ENCODE measurements around the gene MAP3K10.
"Not testable (repeated sequence)": the region's sequence is repeated elsewhere in the genome, so short reads cannot be mapped to it uniquely, and the experiment has no call there.

DNA sequence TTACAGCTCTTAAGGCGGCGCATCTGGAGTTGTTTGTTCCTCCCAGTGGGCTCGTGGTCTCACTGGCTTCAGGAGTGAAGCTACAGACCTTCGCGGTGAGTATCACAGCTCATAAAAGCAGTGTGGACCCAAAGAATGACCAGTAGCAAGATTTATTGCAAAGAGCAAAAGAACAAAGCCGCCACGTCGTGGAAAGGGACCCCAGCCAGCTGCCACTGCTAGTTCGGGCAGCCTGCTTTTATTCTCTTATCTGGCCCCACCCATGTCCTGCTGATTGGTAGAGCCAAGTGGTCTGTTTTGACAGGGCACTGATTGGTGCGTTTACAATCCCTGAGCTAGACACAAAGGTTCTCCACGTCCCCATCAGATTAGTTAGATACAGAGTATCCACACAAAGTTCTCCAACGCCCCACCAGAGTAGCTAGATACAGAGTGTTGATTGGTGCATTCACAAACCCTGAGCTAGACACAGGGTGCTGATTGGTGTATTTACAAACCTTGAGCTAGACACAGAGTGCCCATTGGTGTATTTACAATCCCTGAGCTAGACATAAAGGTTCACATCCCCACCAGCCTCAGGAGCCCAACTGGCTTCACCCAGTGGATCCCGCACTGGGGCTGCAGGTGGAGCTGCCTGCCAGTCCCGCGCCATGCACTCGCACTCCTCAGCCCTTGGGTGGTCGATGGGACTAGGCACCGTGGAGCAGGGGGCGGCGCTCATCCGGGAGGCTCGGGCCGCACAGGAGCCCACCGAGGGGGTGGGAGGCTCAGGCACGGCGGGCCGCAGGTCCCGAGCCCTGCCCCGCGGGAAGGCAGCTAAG lies 21.5 kb upstream of the MAP3K10 start:
- TF ChIP-seq, protein P1, sequence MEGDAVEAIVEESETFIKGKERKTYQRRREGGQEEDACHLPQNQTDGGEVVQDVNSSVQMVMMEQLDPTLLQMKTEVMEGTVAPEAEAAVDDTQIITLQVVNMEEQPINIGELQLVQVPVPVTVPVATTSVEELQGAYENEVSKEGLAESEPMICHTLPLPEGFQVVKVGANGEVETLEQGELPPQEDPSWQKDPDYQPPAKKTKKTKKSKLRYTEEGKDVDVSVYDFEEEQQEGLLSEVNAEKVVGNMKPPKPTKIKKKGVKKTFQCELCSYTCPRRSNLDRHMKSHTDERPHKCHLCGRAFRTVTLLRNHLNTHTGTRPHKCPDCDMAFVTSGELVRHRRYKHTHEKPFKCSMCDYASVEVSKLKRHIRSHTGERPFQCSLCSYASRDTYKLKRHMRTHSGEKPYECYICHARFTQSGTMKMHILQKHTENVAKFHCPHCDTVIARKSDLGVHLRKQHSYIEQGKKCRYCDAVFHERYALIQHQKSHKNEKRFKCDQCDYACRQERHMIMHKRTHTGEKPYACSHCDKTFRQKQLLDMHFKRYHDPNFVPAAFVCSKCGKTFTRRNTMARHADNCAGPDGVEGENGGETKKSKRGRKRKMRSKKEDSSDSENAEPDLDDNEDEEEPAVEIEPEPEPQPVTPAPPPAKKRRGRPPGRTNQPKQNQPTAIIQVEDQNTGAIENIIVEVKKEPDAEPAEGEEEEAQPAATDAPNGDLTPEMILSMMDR (conservative IDR thresholded peaks at IDR 0.05; ENCODE audit: low read depth, low read length) = not testable (repeated sequence)
- TF ChIP-seq EZH2 (IDR thresholded peaks at IDR 0.05; ENCODE audit: low read length, unreplicated experiment); EZH2phosphoT487 (IDR thresholded peaks at IDR 0.05; ENCODE audit: borderline replicate concordance, low read length): not testable (repeated sequence)
